Parathyroid adenoma (tissue), 2 donors: ENCODE data around the gene EPS15.

Experiments
- H2AFZ ChIP-seq: fragments of 300-600 bp; sonication (generic); one replicate; pipeline ENCODE4 v1.7.0; 2017; ENCODE audit warnings: antibody characterized with exemption, mild to moderate bottlenecking
- H3K27ac ChIP-seq: fragments of 300-600 bp; sonication (generic); one replicate; pipeline ENCODE4 v1.7.0; 2017
- H3K27me3 ChIP-seq: fragments of 300-600 bp; sonication (generic); one replicate; pipeline ENCODE4 v1.7.0; 2017; ENCODE audit warnings: low read length; ENCODE audit not compliant: control insufficient read depth, insufficient read depth
- H3K36me3 ChIP-seq: fragments of 300-600 bp; sonication (generic); one replicate; pipeline ENCODE4 v1.7.0; 2017; ENCODE audit warnings: low read length; ENCODE audit not compliant: control insufficient read depth, insufficient read depth
- H3K4me1 ChIP-seq: fragments of 300-600 bp; sonication (generic); one replicate; pipeline ENCODE4 v1.7.0; 2017; ENCODE audit warnings: control low read depth
- H3K4me2 ChIP-seq: fragments of 300-600 bp; sonication (generic); one replicate; pipeline ENCODE4 v1.7.0; 2017; ENCODE audit warnings: low read length
- H3K4me3 ChIP-seq: fragments of 300-600 bp; sonication (generic); one replicate; pipeline ENCODE4 v1.7.0; 2017; ENCODE audit warnings: low read depth, low read length
- H3K79me2 ChIP-seq: fragments of 300-600 bp; sonication (generic); one replicate; pipeline ENCODE4 v1.7.0; 2017; ENCODE audit warnings: control low read depth
- H3K9ac ChIP-seq: fragments of 300-600 bp; sonication (generic); one replicate; pipeline ENCODE4 v1.7.0; 2017; ENCODE audit warnings: mild to moderate bottlenecking
- H3K9me3 ChIP-seq: fragments of 300-600 bp; sonication (generic); one replicate; pipeline ENCODE4 v1.7.0; 2017; ENCODE audit warnings: low read length; ENCODE audit not compliant: control insufficient read depth
- TF ChIP-seq, protein P1 (sequence below): fragments of 300-600 bp; sonication (generic); IDR thresholded peaks from one replicate; pipeline ENCODE4 v1.7.0; 2017; ENCODE audit warnings: antibody characterized with exemption, mild to moderate bottlenecking
- donor health status: primary hyperparathyroidism.

Gene EPS15

DNA sequence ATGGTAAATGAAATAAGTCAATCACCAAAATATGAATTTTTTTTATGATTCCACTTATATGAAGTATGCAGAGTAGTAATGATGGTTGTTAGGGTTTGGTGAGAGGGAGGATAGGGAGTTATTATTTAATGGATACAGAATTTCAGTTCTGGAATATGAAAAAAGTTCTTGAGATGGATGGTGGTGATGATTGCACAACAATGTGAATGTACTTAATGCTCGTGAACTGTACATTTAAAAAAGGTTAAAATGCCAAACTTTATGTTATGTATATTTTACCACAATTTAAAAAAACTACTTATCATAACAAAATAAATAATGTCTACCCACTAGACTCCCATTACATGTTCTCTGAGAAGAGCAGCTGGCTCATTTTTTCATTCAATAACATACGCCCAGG lies 133.3 kb downstream of the EPS15 start:
- Histone ChIP-seq H3K79me2 (no peaks in the 10 kb centered on the region), H3K27me3 (no peaks in the 10 kb centered on the region), H3K4me2 (no peak overlapping the region), H3K4me3 (no peak overlapping the region), H3K9ac (no peak overlapping the region), H3K36me3 (no peaks in the 10 kb centered on the region), H3K27ac (no peak overlapping the region), H2AFZ (no peak overlapping the region), H3K4me1 (no peaks in the 10 kb centered on the region), H3K9me3 (no peaks in the 10 kb centered on the region)
- TF ChIP-seq, protein P1, sequence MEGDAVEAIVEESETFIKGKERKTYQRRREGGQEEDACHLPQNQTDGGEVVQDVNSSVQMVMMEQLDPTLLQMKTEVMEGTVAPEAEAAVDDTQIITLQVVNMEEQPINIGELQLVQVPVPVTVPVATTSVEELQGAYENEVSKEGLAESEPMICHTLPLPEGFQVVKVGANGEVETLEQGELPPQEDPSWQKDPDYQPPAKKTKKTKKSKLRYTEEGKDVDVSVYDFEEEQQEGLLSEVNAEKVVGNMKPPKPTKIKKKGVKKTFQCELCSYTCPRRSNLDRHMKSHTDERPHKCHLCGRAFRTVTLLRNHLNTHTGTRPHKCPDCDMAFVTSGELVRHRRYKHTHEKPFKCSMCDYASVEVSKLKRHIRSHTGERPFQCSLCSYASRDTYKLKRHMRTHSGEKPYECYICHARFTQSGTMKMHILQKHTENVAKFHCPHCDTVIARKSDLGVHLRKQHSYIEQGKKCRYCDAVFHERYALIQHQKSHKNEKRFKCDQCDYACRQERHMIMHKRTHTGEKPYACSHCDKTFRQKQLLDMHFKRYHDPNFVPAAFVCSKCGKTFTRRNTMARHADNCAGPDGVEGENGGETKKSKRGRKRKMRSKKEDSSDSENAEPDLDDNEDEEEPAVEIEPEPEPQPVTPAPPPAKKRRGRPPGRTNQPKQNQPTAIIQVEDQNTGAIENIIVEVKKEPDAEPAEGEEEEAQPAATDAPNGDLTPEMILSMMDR, result no peak

DNA sequence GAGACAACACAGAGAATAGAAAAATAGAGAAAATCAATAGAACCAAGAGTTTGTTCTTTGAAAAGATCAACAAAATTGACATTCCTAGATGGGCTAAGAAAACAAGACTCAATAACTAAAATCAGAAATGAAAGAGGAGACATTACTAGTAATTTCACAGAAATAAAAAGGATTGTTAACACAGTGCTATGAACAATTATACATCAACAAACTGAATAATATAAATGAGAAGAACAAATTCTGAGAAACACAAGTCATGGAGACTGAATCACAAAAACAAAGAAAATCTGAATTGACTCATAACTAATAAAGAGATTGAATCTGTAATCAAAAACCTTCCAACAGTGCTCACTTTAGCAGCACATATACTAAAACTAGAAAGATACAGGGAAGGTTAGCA lies 137.1 kb downstream of the EPS15 start:
- TF ChIP-seq, protein P1, result no peak
- H3K27ac ChIP-seq, result no peak overlapping the region

DNA sequence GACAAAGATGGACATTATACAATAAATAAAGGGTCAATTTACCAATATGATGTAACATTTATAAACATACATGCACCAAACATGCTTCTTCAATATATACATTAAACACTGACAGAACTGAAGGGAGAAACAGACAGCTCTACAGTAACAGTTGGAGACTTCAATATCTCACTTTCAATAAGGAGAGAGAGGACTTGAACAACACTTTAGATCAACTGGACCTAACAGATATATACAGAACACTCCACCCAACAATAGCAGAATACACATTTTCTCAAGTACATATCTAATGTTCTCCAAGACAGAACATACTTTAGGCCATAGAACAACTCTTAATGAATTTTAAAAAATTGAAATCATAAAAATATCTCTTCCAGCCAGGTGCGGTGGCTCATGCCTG lies 138.1 kb downstream of the EPS15 start:
- H3K9me3 ChIP-seq, result no peaks in the 10 kb centered on the region
- no peak overlapping the region for H2AFZ ChIP-seq
- no peaks in the 10 kb centered on the region for H3K36me3 ChIP-seq

More for the DNA sequence above, 137.1 kb downstream of the EPS15 start:
- Histone ChIP-seq H3K9me3 (no peaks in the 10 kb centered on the region), H3K9ac (no peak overlapping the region), H3K4me1 (no peaks in the 10 kb centered on the region), H3K36me3 (no peaks in the 10 kb centered on the region), H3K79me2 (no peaks in the 10 kb centered on the region), H3K4me3 (no peak overlapping the region), H3K27me3 (no peaks in the 10 kb centered on the region), H2AFZ (no peak overlapping the region), H3K4me2 (no peak overlapping the region)

DNA sequence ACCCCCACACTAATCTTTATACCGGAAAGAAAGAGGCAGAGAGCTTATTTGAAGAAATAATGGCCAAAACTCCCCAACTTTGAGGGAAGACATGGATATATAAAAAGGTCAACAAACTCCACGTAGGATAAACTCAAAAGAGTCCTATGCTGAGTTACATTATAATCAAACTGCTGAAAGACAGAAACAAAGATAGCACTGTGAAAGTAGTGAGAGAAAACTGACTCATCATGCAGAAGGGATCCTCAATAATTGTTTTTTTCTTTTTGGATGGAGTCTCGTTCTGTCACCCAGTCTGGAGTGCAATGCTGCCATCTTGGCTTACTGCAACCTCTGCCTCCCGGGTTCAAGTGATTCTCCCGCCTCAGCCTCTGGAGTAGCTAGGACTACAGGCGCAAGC lies 140.2 kb downstream of the EPS15 start:
- no peaks in the 10 kb centered on the region for H3K36me3 ChIP-seq
- no peak overlapping the region for H2AFZ ChIP-seq
- H3K4me2 ChIP-seq, result no peak overlapping the region
- no peak overlapping the region for H3K9ac ChIP-seq
- H3K27me3 ChIP-seq, result no peaks in the 10 kb centered on the region
- TF ChIP-seq, protein P1, result no peak
- no peaks in the 10 kb centered on the region for H3K9me3 ChIP-seq
- H3K79me2 ChIP-seq, result no peaks in the 10 kb centered on the region
- no peaks in the 10 kb centered on the region for H3K4me1 ChIP-seq
- no peak overlapping the region for H3K27ac ChIP-seq
- H3K4me3 ChIP-seq, result no peak overlapping the region

More for the DNA sequence above, 138.1 kb downstream of the EPS15 start:
- H3K9ac ChIP-seq, result no peak overlapping the region
- TF ChIP-seq, protein P1, result no peak
- no peak overlapping the region for H3K27ac ChIP-seq
- H3K4me2 ChIP-seq, result no peak overlapping the region
- no peaks in the 10 kb centered on the region for H3K4me1 ChIP-seq
- no peak overlapping the region for H3K4me3 ChIP-seq
- no peaks in the 10 kb centered on the region for H3K27me3 ChIP-seq
- no peaks in the 10 kb centered on the region for H3K79me2 ChIP-seq

DNA sequence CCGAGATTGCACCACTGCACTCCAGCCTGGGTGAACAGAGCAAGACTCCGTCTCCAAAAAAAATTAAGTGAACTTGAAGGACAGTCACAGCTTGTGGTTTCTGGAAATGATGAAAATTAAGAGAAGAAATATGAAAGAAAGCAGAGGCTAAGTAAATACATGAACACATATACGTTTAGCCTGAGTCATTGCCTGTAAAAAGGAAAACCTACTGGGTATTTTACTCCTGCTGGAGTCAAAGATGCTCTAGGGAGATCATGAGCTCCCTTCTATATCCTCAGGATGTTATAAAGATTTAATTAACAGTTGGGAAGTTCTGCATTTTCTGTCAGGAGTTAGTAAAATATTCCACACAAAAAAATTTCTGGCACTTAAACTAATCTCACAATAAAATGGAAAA lies 145.2 kb downstream of the EPS15 start:
- no peak overlapping the region for H3K4me3 ChIP-seq
- TF ChIP-seq, protein P1, result no peak
- no peak overlapping the region for H3K9ac ChIP-seq

More for the DNA sequence above, 145.2 kb downstream of the EPS15 start:
- Histone ChIP-seq H3K36me3 (no peaks in the 10 kb centered on the region), H2AFZ (no peak overlapping the region), H3K79me2 (no peaks in the 10 kb centered on the region), H3K4me2 (no peak overlapping the region), H3K4me1 (no peaks in the 10 kb centered on the region), H3K9me3 (no peaks in the 10 kb centered on the region), H3K27ac (no peak overlapping the region), H3K27me3 (no peaks in the 10 kb centered on the region)
